ENCODE data around the gene AP1M2. TPM values are rescaled to one million over a fixed set of nuclear protein-coding genes. Genes with fewer than 3 reads are reported as not detected.

AP1M2 gene

GRCh38 chr19:10525636-10526035 lies 61.5 kb downstream of the AP1M2 start:
- H3K9me3 ChIP-seq (replicated peaks; ENCODE audit: low read length), result no peaks in the 10 kb centered on the region
- H3K27me3 ChIP-seq (ENCODE audit: control insufficient read depth, insufficient read depth, low read length), result peaks cover 21% of the 10 kb centered on the region
- H3K4me3 ChIP-seq (ENCODE audit: low read length), result no peak overlapping the region
- H3K4me2 ChIP-seq (ENCODE audit: low read length), result no peak overlapping the region
- H3K9ac ChIP-seq (ENCODE audit: low read depth, low read length), result no peak overlapping the region
- H3K36me3 ChIP-seq (ENCODE audit: insufficient read depth, low read length), result no peaks in the 10 kb centered on the region
- H3K4me1 ChIP-seq (ENCODE audit: control insufficient read depth, insufficient read depth, low read length), result no peaks in the 10 kb centered on the region

- no peak overlapping the region for H3K4me3 ChIP-seq (ENCODE audit: low read length)
- no peaks in the 10 kb centered on the region for H3K9me3 ChIP-seq (replicated peaks; ENCODE audit: low read length)
- no peaks in the 10 kb centered on the region for H3K36me3 ChIP-seq (ENCODE audit: insufficient read depth, low read length)
- peaks cover 5% of the 10 kb centered on the region for H3K4me1 ChIP-seq (ENCODE audit: control insufficient read depth, insufficient read depth, low read length)
- peaks cover 33% of the 10 kb centered on the region for H3K27me3 ChIP-seq (ENCODE audit: control insufficient read depth, insufficient read depth, low read length)
- no peak overlapping the region for H3K9ac ChIP-seq (ENCODE audit: low read depth, low read length)
- no peak overlapping the region for H3K4me2 ChIP-seq (ENCODE audit: low read length)
Observed at GRCh38 chr19:10523135-10523636, 63.9 kb downstream of the AP1M2 start.

Small RNAs within 50 kb of the gene (small RNA-seq; reads per million reads assigned to genes)
- gene MIR1238, result not detected
- not detected for gene RNU7-140P

Data from skeletal muscle satellite cell (primary cell).